Measurements from ENCODE around the gene LCN6. TPM values are rescaled to one million over a fixed set of nuclear protein-coding genes. Genes with fewer than 3 reads are reported as not detected.
"Not testable (repeated sequence)": the region's sequence is repeated elsewhere in the genome, so short reads cannot be mapped to it uniquely, and the experiment has no call there.

LCN6 gene
- total RNA-seq, 1 donor from 2014 or later: not detected

GRCh38 chr9:136756836-136757235 is 8.5 kb upstream of the LCN6 start:
- DNase-seq (ENCODE audit: low read depth, low spot score): no peak
- Mint-ChIP-seq H3K27me3 (ENCODE audit: low read depth) (peaks cover 6% of the 10 kb centered on the region), H3K4me1 (peaks cover 5% of the 10 kb centered on the region), H3K4me3 (no peak overlapping the region), H3K9me3 (peaks cover 3% of the 10 kb centered on the region), H3K36me3 (ENCODE audit: low read depth) (no peaks in the 10 kb centered on the region), H3K27ac (ENCODE audit: unreplicated experiment) (no peak overlapping the region)
- no peak for TF ChIP-seq CTCF (conservative IDR thresholded peaks at IDR 0.05)

- peaks cover 11% of the 10 kb centered on the region for H3K27me3 Mint-ChIP-seq (ENCODE audit: low read depth)
- H3K27ac Mint-ChIP-seq (ENCODE audit: unreplicated experiment): no peak overlapping the region
- H3K36me3 Mint-ChIP-seq (ENCODE audit: low read depth): no peaks in the 10 kb centered on the region
- no peak for TF ChIP-seq CTCF (conservative IDR thresholded peaks at IDR 0.05)
- H3K4me3 Mint-ChIP-seq: no peak overlapping the region
- DNase-seq (ENCODE audit: low read depth, low spot score): no peak
- H3K9me3 Mint-ChIP-seq: peaks cover 6% of the 10 kb centered on the region
- peaks cover 5% of the 10 kb centered on the region for H3K4me1 Mint-ChIP-seq
These were observed 7.8 kb upstream of the LCN6 start for GRCh38 chr9:136756134-136756438.

GRCh38 chr9:136755302-136756133 is 7.2 kb upstream of the LCN6 start:
- H3K36me3 Mint-ChIP-seq (ENCODE audit: low read depth); H3K4me1 Mint-ChIP-seq; H3K4me3 Mint-ChIP-seq; DNase-seq (ENCODE audit: low read depth, low spot score); H3K27ac Mint-ChIP-seq (ENCODE audit: unreplicated experiment); H3K9me3 Mint-ChIP-seq: not testable (repeated sequence)
- H3K27me3 Mint-ChIP-seq (ENCODE audit: low read depth): peaks cover 13% of the 10 kb centered on the region

GRCh38 chr9:136754626-136755301 is 6.4 kb upstream of the LCN6 start:
- H3K27ac Mint-ChIP-seq (ENCODE audit: unreplicated experiment): no peak overlapping the region
- peaks cover 6% of the 10 kb centered on the region for H3K9me3 Mint-ChIP-seq
- no peak overlapping the region for H3K4me3 Mint-ChIP-seq
- H3K4me1 Mint-ChIP-seq: no peaks in the 10 kb centered on the region
- TF ChIP-seq CTCF (conservative IDR thresholded peaks at IDR 0.05): no peak
- no peak for DNase-seq (ENCODE audit: low read depth, low spot score)
- H3K36me3 Mint-ChIP-seq (ENCODE audit: low read depth): no peaks in the 10 kb centered on the region
- peaks cover 13% of the 10 kb centered on the region for H3K27me3 Mint-ChIP-seq (ENCODE audit: low read depth)

- no peak overlapping the region for H3K27ac Mint-ChIP-seq (ENCODE audit: unreplicated experiment)
- no peaks in the 10 kb centered on the region for H3K4me1 Mint-ChIP-seq
- H3K36me3 Mint-ChIP-seq (ENCODE audit: low read depth): no peaks in the 10 kb centered on the region
- H3K4me3 Mint-ChIP-seq: no peak overlapping the region
- H3K9me3 Mint-ChIP-seq: peaks cover 6% of the 10 kb centered on the region
- H3K27me3 Mint-ChIP-seq (ENCODE audit: low read depth): peaks cover 13% of the 10 kb centered on the region
- TF ChIP-seq CTCF (conservative IDR thresholded peaks at IDR 0.05): no peak
- DNase-seq (ENCODE audit: low read depth, low spot score): no peak
These were observed 5.8 kb upstream of the LCN6 start for GRCh38 chr9:136754059-136754572.

Measured in neural crest cell (in vitro differentiated cells).